A549 (cell line): Measurements from ENCODE around the gene ZC3H4. TPM values are rescaled to one million over a fixed set of nuclear protein-coding genes. Genes with fewer than 3 reads are reported as not detected.
A peak's percentile ranks its signal among the peaks of the same experiment; 100 is the strongest.

ENCODE experiments used
- ATAC-seq, 2 experiments: fragments of 200-7000 bp in 1 of 2; fragments of >200 bp in 1 of 2; cut with Nextera tagmentation in 1 of 2; cut with Tn5 transposase in 1 of 2; 3 replicates each; pipeline versions ENCODE4 v1.8.0 to v1.9.1; 2018 to 2020; ENCODE audit warnings: mild to moderate bottlenecking in 1 of 2, moderate library complexity in 1 of 2
- CTCF ChIA-PET: fragments of 300-600 bp; sonication (Branson Sonifier 250); formaldehyde crosslinking; extraction: SDS; loops from one replicate; lab custom pipeline; 2021; ENCODE audit warnings: antibody characterized with exemption, inconsistent platforms; lab: Yijun Ruan, JAX
- POLR2A ChIA-PET: fragments of 350-600 bp; formaldehyde crosslinking; extraction: SDS; loops from one replicate; lab custom pipeline; 2021; ENCODE audit warnings: antibody characterized with exemption, inconsistent platforms; lab: Yijun Ruan, JAX
- DNase-seq, 2 experiments: peaks; one replicate each; pipeline versions ENCODE4 v3.0.0 to v3.0.0-alpha.2; 2011 to 2016; ENCODE audit warnings: low read depth in 1 of 2, low spot score in 1 of 2
- FAIRE-seq: peaks from 2 replicates; lab custom pipeline; 2011; peaks lifted over from hg19 to GRCh38; lab: Jason Lieb, UNC
- H3K27ac ChIP-seq, 2 experiments: fragments of >200 bp; sonication (Bioruptor Twin); formaldehyde crosslinking; 3 replicates each; pipeline ENCODE4 v1.5.1; 2016 to 2017
- H3K4me1 ChIP-seq: fragments of >200 bp; sonication (Bioruptor Twin); formaldehyde crosslinking; 3 replicates; pipeline ENCODE4 v1.6.1; 2016
- H3K4me2 ChIP-seq: fragments of >200 bp; sonication (Bioruptor Twin); formaldehyde crosslinking; 3 replicates; pipeline ENCODE4 v1.6.1; 2016
- H3K4me3 ChIP-seq: fragments of >200 bp; sonication (Bioruptor Twin); formaldehyde crosslinking; 3 replicates; pipeline ENCODE4 v1.5.1; 2016
- H3K9me3 ChIP-seq: fragments of >200 bp; sonication (Bioruptor Twin); formaldehyde crosslinking; 3 replicates; pipeline ENCODE4 v1.6.1; 2016
- BHLHE40 ChIP-seq: IDR thresholded peaks from 2 replicates; pipeline ENCODE4 v1.6.1; 2012; ENCODE audit warnings: low read depth, low read length, inconsistent platforms
- CBX2 ChIP-seq: fragments of 200-600 bp; sonication (generic); IDR thresholded peaks from 2 replicates; pipeline ENCODE4 v1.6.1; 2016; ENCODE audit warnings: low read depth, mild to moderate bottlenecking, borderline replicate concordance
- CBX8 ChIP-seq: fragments of 200-600 bp; sonication (generic); IDR thresholded peaks from 2 replicates; pipeline ENCODE4 v1.6.1; 2016
- CEBPB ChIP-seq, 2 experiments: fragments of >200 bp in 1 of 2; sonication (Bioruptor Twin) in 1 of 2; formaldehyde crosslinking in 1 of 2; IDR thresholded peaks; 2 replicates each; pipeline ENCODE4 v1.6.1; 2012 to 2016
- CHD2 ChIP-seq: fragments of 150-350 bp; IDR thresholded peaks from 2 replicates; pipeline ENCODE4 v1.6.1; 2014; ENCODE audit warnings: low read length; ENCODE audit not compliant: partially characterized antibody
- CHD4 ChIP-seq: fragments of 200-600 bp; sonication (generic); IDR thresholded peaks from 2 replicates; pipeline ENCODE4 v1.6.1; 2016; ENCODE audit warnings: antibody characterized with exemption, mild to moderate bottlenecking, borderline replicate concordance
- EHMT2 ChIP-seq: fragments of 200-600 bp; sonication (generic); IDR thresholded peaks from 2 replicates; pipeline ENCODE4 v1.6.1; 2016; ENCODE audit warnings: antibody characterized with exemption, low read depth, mild to moderate bottlenecking, moderate library complexity
- EP300 ChIP-seq, 2 experiments: fragments of >200 bp; sonication (Bioruptor Twin); formaldehyde crosslinking; IDR thresholded peaks; 2 replicates in 1 of 2; 3 replicates in 1 of 2; pipeline ENCODE4 v1.6.1; 2016 to 2017
- FOSL2 ChIP-seq, 2 experiments: fragments of 450-650 bp in 1 of 2; fragments of >200 bp in 1 of 2; sonication (Bioruptor Twin) in 1 of 2; formaldehyde crosslinking; IDR thresholded peaks; 2 replicates each; pipeline versions ENCODE4 v1.5.0 to v1.6.1; 2016 to 2020; ENCODE audit warnings: mild to moderate bottlenecking in 1 of 2, moderate library complexity in 1 of 2
- GATA3 ChIP-seq: IDR thresholded peaks from 2 replicates; pipeline ENCODE4 v1.6.1; 2012; ENCODE audit warnings: borderline replicate concordance
- HOXB13 ChIP-seq: fragments of 250-450 bp; sonication (Bioruptor Pico); IDR thresholded peaks from 2 replicates; pipeline ENCODE4 v1.5.0; 2020; ENCODE audit warnings: low read depth, mild to moderate bottlenecking, moderate library complexity
- JUN ChIP-seq, 2 experiments: fragments of >200 bp; sonication (Bioruptor Twin); formaldehyde crosslinking; IDR thresholded peaks; 2 replicates in 1 of 2; 3 replicates in 1 of 2; pipeline ENCODE4 v1.6.1; 2016 to 2017
- KDM1A ChIP-seq: fragments of 200-600 bp; sonication (generic); IDR thresholded peaks from 2 replicates; pipeline ENCODE4 v1.6.1; 2016; ENCODE audit warnings: low read depth, mild to moderate bottlenecking
- MAFK ChIP-seq: fragments of 450-650 bp; IDR thresholded peaks from 2 replicates; pipeline ENCODE4 v1.6.1; 2014; ENCODE audit not compliant: partially characterized antibody
- NFE2L2 ChIP-seq: fragments of 150-350 bp; conservative IDR thresholded peaks from 2 replicates; pipeline ENCODE4 v1.6.1; 2014; ENCODE audit warnings: low read length
- NPAS2 ChIP-seq: fragments of 250-450 bp; sonication (Bioruptor Pico); IDR thresholded peaks from 2 replicates; pipeline ENCODE4 v1.8.0; 2022; ENCODE audit warnings: mild to moderate bottlenecking, moderate library complexity, borderline replicate concordance
- NR3C1 ChIP-seq: fragments of >200 bp; sonication (Bioruptor Twin); formaldehyde crosslinking; IDR thresholded peaks from 3 replicates; pipeline ENCODE4 v1.6.1; 2017
- RNF2 ChIP-seq: fragments of 200-600 bp; sonication (generic); IDR thresholded peaks from 2 replicates; pipeline ENCODE4 v1.6.1; 2016; ENCODE audit warnings: low read depth, mild to moderate bottlenecking, antibody characterized with exemption, moderate library complexity, borderline replicate concordance
- ZC3H11A ChIP-seq: fragments of 450-650 bp; IDR thresholded peaks from 2 replicates; pipeline ENCODE4 v1.6.1; 2014; ENCODE audit warnings: antibody characterized with exemption, mild to moderate bottlenecking
- ZSCAN20 ChIP-seq: fragments of 250-450 bp; sonication (Bioruptor Pico); IDR thresholded peaks from 2 replicates; pipeline ENCODE4 v1.8.0; 2022; ENCODE audit warnings: mild to moderate bottlenecking, moderate library complexity
- WGBS: methylation state at CpG from one replicate; pipeline ENCODE4 v1.1.6; 2017; ENCODE audit errors: missing lambda C conversion rate; 5-methylcytosine and 5-hydroxymethylcytosine counted together
- polyA plus RNA-seq, 4 experiments: library from polyadenylated mRNA; depleted of rRNA in 3 of 4; stranded (reverse); fragments of >200 nt; fragmentation: RNase III in 1 of 4; extraction: RNeasy Plus Mini Kit Qiagen cat#74134 plus additional on column Dnase treatment in 1 of 4; gene quantifications; 2 replicates in 3 of 4; 3 replicates in 1 of 4; pipeline ENCODE4 v1.2.3, GENCODE V29; 2011 to 2017
- TF ChIP-seq, protein P1 (sequence below): fragments of 150-350 bp; IDR thresholded peaks from 2 replicates; pipeline ENCODE4 v1.6.1; 2014; ENCODE audit warnings: low read depth, mild to moderate bottlenecking, low read length
- TF ChIP-seq, protein P2 (sequence below): IDR thresholded peaks from 2 replicates; pipeline ENCODE4 v1.6.1; 2012; ENCODE audit warnings: low read depth, borderline replicate concordance
- TF ChIP-seq, protein P3 (sequence below): IDR thresholded peaks from 2 replicates; pipeline ENCODE4 v1.6.1; 2012
- TF ChIP-seq, protein P4 (sequence below): fragments of >200 bp; sonication (Bioruptor Twin); formaldehyde crosslinking; IDR thresholded peaks from 3 replicates; pipeline ENCODE4 v1.5.1; 2016
- TF ChIP-seq, protein P5 (sequence below): fragments of 250-450 bp; sonication (Bioruptor Pico); IDR thresholded peaks from 2 replicates; pipeline ENCODE4 v1.5.0; 2021; ENCODE audit warnings: mild to moderate bottlenecking, moderate library complexity, borderline replicate concordance
- TF ChIP-seq, protein P6 (sequence below): fragments of >200 bp; sonication (Bioruptor Twin); formaldehyde crosslinking; IDR thresholded peaks from 3 replicates; pipeline ENCODE4 v1.6.1; 2016

The ZC3H4 gene
- polyA plus RNA-seq, 2 of the 4 experiments (the other 2 are of a cell fraction) = 7.7 to 33.4 TPM

DNA sequence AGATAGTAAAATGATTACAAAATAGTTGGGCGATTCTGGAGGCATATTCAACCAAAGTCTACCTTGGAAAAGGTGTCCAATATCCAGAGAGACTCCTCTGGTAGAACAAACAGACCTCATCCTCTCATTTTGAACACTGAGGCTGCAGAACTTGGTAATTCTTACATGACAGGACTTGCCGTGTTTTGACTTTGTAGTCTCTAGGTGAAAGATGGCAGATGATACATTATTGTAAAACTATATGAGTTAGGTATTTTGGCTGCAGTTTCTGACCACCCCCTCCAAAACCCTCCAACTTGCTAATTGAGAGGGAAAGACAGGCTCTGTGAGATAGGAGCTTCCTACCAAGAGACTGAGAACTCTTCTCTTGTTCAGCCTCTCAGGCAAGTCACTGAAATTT is 39.7 kb upstream of the ZC3H4 start:
- Histone ChIP-seq H3K4me1 (peaks cover 15% of the 10 kb centered on the region), H3K9me3 (no peaks in the 10 kb centered on the region), H3K4me2 (no peak overlapping the region), H3K27ac (0 out of 6 replicates have a peak overlapping the region, but pooled peaks of 1 of the 2 experiments have one; percentile 3)
- no peak for DNase-seq
- no peak for FAIRE-seq
- TF ChIP-seq JUN (IDR thresholded peaks at IDR 0.05) = no peak
- TF ChIP-seq, all 56 proteins: peak for 0
- 90% methylated on average over 2 of the region's 2 CpGs for WGBS
- ChIA-PET POLR2A (no interaction called here), CTCF (interaction anchor here (0.5 to 26.9 kb wide), 3 partner anchors 58 to 92 kb away, joined by 4 to 364 read pairs (median 76); no protein-coding TSS in a partner anchor)
- H3K4me3 ChIP-seq = no peak overlapping the region
- ATAC-seq = no peak

DNA sequence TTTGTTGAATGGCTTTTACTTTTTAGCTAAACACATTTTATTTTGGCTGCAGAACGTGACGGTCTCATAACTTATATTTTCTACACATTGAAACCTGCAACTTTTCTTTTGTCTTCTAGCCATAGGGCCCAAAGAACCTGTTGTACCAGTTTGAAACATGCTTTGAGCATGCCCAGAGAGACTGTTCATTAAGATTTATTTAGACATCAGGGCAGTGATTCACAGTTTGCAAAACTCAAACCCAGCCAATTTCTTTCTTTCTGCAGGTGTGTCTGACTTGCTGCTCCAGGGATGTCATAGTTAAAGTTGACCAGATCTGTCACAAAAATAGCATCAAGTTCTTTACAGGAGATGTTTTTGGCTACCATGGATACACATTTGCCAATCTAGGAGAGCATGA is 39.1 kb upstream of the ZC3H4 start:
- ATAC-seq = no peak
- TF ChIP-seq FOSL2 (IDR thresholded peaks at IDR 0.05) (no peak), FOSL2 (CRISPR knock-in tag; IDR thresholded peaks at IDR 0.05) (no peak), GATA3 (no peak), CHD2 (no peak), EHMT2 (no peak), BHLHE40 (no peak), MAFK (no peak), RNF2 (no peak), EP300 (IDR thresholded peaks at IDR 0.05) (no peak), KDM1A (no peak), NR3C1 (no peak)
- TF ChIP-seq, protein P1, sequence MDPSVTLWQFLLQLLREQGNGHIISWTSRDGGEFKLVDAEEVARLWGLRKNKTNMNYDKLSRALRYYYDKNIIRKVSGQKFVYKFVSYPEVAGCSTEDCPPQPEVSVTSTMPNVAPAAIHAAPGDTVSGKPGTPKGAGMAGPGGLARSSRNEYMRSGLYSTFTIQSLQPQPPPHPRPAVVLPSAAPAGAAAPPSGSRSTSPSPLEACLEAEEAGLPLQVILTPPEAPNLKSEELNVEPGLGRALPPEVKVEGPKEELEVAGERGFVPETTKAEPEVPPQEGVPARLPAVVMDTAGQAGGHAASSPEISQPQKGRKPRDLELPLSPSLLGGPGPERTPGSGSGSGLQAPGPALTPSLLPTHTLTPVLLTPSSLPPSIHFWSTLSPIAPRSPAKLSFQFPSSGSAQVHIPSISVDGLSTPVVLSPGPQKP = no peak
- TF ChIP-seq, protein P2, sequence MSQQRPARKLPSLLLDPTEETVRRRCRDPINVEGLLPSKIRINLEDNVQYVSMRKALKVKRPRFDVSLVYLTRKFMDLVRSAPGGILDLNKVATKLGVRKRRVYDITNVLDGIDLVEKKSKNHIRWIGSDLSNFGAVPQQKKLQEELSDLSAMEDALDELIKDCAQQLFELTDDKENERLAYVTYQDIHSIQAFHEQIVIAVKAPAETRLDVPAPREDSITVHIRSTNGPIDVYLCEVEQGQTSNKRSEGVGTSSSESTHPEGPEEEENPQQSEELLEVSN = no peak
- TF ChIP-seq, protein P3, sequence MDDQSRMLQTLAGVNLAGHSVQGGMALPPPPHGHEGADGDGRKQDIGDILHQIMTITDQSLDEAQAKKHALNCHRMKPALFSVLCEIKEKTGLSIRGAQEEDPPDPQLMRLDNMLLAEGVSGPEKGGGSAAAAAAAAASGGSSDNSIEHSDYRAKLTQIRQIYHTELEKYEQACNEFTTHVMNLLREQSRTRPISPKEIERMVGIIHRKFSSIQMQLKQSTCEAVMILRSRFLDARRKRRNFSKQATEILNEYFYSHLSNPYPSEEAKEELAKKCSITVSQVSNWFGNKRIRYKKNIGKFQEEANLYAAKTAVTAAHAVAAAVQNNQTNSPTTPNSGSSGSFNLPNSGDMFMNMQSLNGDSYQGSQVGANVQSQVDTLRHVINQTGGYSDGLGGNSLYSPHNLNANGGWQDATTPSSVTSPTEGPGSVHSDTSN = no peak
- TF ChIP-seq, all 56 proteins: peak for 0
- DNase-seq (no peak), FAIRE-seq (peak; percentile 54)
- Histone ChIP-seq H3K4me2 (no peak overlapping the region), H3K27ac (no peak overlapping the region), H3K9me3 (no peaks in the 10 kb centered on the region), H3K4me1 (peaks cover 9% of the 10 kb centered on the region), H3K4me3 (no peak overlapping the region)
- ChIA-PET CTCF (interaction anchor here (0.9 to 26.9 kb wide), 3 partner anchors 10 to 93 kb away, joined by 3 to 364 read pairs (median 4); no protein-coding TSS in a partner anchor), POLR2A (no interaction called here)
- 91% methylated on average over 2 of the region's 2 CpGs for WGBS

DNA sequence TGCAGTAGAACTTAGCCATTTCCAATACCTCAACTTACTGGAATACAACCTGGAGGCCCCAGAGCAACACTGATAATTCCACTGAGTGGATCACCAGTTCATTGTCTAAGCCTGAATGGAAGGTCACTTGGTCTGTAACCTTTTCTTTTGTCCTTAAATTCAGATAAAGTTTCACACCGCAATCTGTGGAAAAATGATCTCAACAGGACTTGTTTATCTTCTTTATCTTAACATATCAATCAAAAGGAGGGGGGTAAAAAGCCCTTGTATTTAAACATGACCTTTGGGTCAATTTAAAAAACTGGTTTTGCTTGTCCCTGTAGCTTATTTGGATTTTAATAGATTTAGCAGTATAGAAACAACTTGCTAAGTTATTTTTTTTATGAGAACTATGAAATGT is 38.6 kb upstream of the ZC3H4 start:
- Histone ChIP-seq H3K9me3 (no peaks in the 10 kb centered on the region), H3K27ac (no peak overlapping the region), H3K4me3 (no peak overlapping the region), H3K4me1 (peaks cover 4% of the 10 kb centered on the region; the same call in 2 of the 3 replicates), H3K4me2 (no peak overlapping the region)
- no peak for FAIRE-seq
- TF ChIP-seq CHD4 (no peak), NPAS2 (CRISPR knock-in tag) (no peak), GATA3 (no peak), ZC3H11A (no peak), JUN (IDR thresholded peaks at IDR 0.05) (no peak), ZSCAN20 (CRISPR knock-in tag) (no peak), CBX2 (no peak), BHLHE40 (no peak), CEBPB (IDR thresholded peaks at IDR 0.05) (no peak), NFE2L2 (no peak), CBX8 (no peak), FOSL2 (IDR thresholded peaks at IDR 0.05) (no peak), FOSL2 (CRISPR knock-in tag; IDR thresholded peaks at IDR 0.05) (no peak), HOXB13 (no peak)
- TF ChIP-seq, protein P4, sequence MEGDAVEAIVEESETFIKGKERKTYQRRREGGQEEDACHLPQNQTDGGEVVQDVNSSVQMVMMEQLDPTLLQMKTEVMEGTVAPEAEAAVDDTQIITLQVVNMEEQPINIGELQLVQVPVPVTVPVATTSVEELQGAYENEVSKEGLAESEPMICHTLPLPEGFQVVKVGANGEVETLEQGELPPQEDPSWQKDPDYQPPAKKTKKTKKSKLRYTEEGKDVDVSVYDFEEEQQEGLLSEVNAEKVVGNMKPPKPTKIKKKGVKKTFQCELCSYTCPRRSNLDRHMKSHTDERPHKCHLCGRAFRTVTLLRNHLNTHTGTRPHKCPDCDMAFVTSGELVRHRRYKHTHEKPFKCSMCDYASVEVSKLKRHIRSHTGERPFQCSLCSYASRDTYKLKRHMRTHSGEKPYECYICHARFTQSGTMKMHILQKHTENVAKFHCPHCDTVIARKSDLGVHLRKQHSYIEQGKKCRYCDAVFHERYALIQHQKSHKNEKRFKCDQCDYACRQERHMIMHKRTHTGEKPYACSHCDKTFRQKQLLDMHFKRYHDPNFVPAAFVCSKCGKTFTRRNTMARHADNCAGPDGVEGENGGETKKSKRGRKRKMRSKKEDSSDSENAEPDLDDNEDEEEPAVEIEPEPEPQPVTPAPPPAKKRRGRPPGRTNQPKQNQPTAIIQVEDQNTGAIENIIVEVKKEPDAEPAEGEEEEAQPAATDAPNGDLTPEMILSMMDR = no peak
- TF ChIP-seq, protein P5, sequence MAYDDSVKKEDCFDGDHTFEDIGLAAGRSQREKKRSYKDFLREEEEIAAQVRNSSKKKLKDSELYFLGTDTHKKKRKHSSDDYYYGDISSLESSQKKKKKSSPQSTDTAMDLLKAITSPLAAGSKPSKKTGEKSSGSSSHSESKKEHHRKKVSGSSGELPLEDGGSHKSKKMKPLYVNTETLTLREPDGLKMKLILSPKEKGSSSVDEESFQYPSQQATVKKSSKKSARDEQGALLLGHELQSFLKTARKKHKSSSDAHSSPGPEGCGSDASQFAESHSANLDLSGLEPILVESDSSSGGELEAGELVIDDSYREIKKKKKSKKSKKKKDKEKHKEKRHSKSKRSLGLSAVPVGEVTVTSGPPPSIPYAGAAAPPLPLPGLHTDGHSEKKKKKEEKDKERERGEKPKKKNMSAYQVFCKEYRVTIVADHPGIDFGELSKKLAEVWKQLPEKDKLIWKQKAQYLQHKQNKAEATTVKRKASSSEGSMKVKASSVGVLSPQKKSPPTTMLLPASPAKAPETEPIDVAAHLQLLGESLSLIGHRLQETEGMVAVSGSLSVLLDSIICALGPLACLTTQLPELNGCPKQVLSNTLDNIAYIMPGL (CRISPR knock-in tag) = no peak
- TF ChIP-seq, protein P6, sequence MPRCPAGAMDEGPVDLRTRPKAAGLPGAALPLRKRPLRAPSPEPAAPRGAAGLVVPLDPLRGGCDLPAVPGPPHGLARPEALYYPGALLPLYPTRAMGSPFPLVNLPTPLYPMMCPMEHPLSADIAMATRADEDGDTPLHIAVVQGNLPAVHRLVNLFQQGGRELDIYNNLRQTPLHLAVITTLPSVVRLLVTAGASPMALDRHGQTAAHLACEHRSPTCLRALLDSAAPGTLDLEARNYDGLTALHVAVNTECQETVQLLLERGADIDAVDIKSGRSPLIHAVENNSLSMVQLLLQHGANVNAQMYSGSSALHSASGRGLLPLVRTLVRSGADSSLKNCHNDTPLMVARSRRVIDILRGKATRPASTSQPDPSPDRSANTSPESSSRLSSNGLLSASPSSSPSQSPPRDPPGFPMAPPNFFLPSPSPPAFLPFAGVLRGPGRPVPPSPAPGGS = no peak
- ChIA-PET POLR2A (no interaction called here), CTCF (interaction anchor here (0.9 to 26.9 kb wide), 3 partner anchors 10 to 93 kb away, joined by 3 to 364 read pairs (median 4); no protein-coding TSS in a partner anchor)
- 83% methylated on average over 1 of the region's 1 CpG for WGBS
- ATAC-seq = no peak
- DNase-seq = no peak
